Neural progenitor cell (in vitro differentiated cells): ENCODE results near the gene SEMA4D. TPM values are rescaled to one million over a fixed set of nuclear protein-coding genes. Genes with fewer than 3 reads are reported as not detected.

ENCODE experiments used
- DNase-seq: peaks from one replicate; pipeline ENCODE4 v3.0.0-alpha.2; 2016; ENCODE audit warnings: low spot score
- H2AFZ ChIP-seq: fragments of 200-600 bp; sonication (generic); replicated peaks from 2 replicates; pipeline ENCODE4 v1.6.1; 2016; ENCODE audit warnings: antibody characterized with exemption
- H3F3A ChIP-seq: fragments of 200-600 bp; sonication (generic); 2 replicates; pipeline ENCODE4 v1.6.1; 2016; ENCODE audit warnings: antibody characterized with exemption, low read depth
- H3K27ac ChIP-seq: fragments of 200-600 bp; sonication (generic); 2 replicates; pipeline ENCODE4 v1.5.1; 2016; ENCODE audit warnings: mild to moderate bottlenecking
- H3K27me3 ChIP-seq: fragments of 200-600 bp; sonication (generic); 2 replicates; pipeline ENCODE4 v1.6.1; 2016; ENCODE audit warnings: mild to moderate bottlenecking, moderate library complexity
- H3K36me3 ChIP-seq: fragments of 200-600 bp; sonication (generic); 2 replicates; pipeline ENCODE4 v1.5.1; 2016
- H3K4me1 ChIP-seq: fragments of 200-600 bp; sonication (generic); 2 replicates; pipeline ENCODE4 v1.6.1; 2016; ENCODE audit warnings: mixed run types
- H3K4me2 ChIP-seq: fragments of 200-600 bp; sonication (generic); 2 replicates; pipeline ENCODE4 v1.6.1; 2016
- H3K4me3 ChIP-seq: fragments of 200-600 bp; sonication (generic); 2 replicates; pipeline ENCODE4 v1.5.1; 2016
- H3K79me2 ChIP-seq: fragments of 200-600 bp; sonication (generic); 2 replicates; pipeline ENCODE4 v1.6.1; 2016; ENCODE audit warnings: low read depth
- H3K9ac ChIP-seq: fragments of 200-600 bp; sonication (generic); 2 replicates; pipeline ENCODE4 v1.6.1; 2016
- H3K9me3 ChIP-seq: fragments of 200-600 bp; sonication (generic); 2 replicates; pipeline ENCODE4 v1.5.1; 2016; ENCODE audit warnings: low read depth
- H4K20me1 ChIP-seq: fragments of 200-600 bp; sonication (generic); 2 replicates; pipeline ENCODE4 v1.6.1; 2016; ENCODE audit warnings: low read depth
- H3K27ac Mint-ChIP-seq: 3 replicates; pipeline ENCODE4 v1.8.0; 2021; ENCODE audit warnings: mixed read lengths
- H3K27me3 Mint-ChIP-seq: 2 replicates; pipeline ENCODE4 v1.8.0; 2022; ENCODE audit warnings: low read depth, mild to moderate bottlenecking, inconsistent platforms, moderate library complexity, mixed read lengths; ENCODE audit not compliant: insufficient read depth
- H3K36me3 Mint-ChIP-seq: 3 replicates; pipeline ENCODE4 v1.8.0; 2021; ENCODE audit warnings: mixed read lengths
- H3K4me1 Mint-ChIP-seq: 3 replicates; pipeline ENCODE4 v1.8.0; 2021; ENCODE audit warnings: mixed read lengths
- H3K4me3 Mint-ChIP-seq: 3 replicates; pipeline ENCODE4 v1.8.0; 2021; ENCODE audit warnings: mild to moderate bottlenecking, moderate library complexity, mixed read lengths
- H3K9me3 Mint-ChIP-seq: 3 replicates; pipeline ENCODE4 v1.8.0; 2020; ENCODE audit warnings: mixed read lengths
- EZH2 ChIP-seq: fragments of 200-600 bp; sonication (generic); IDR thresholded peaks from 2 replicates; pipeline ENCODE4 v1.6.1; 2017; ENCODE audit warnings: antibody characterized with exemption, mild to moderate bottlenecking, moderate library complexity
- EZH2phosphoT487 ChIP-seq: fragments of 200-600 bp; sonication (generic); IDR thresholded peaks from 2 replicates; pipeline ENCODE4 v1.6.1; 2017; ENCODE audit warnings: antibody characterized with exemption
- total RNA-seq: library from RNA; depleted of rRNA; stranded (reverse); fragments of >200 nt; gene quantifications from 2 replicates; pipeline ENCODE4 v1.2.3, GENCODE V29; 2015; ENCODE audit warnings: low replicate concordance
- TF ChIP-seq, protein P1 (sequence below): fragments of 200-600 bp; sonication (generic); IDR thresholded peaks from 2 replicates; pipeline ENCODE4 v1.5.1; 2017; ENCODE audit warnings: antibody characterized with exemption, mild to moderate bottlenecking

Gene SEMA4D
- total RNA-seq, 1 donor from 2014 or later, result 19.1 TPM

- Histone ChIP-seq H3K27ac (no peak overlapping the region), H3K9me3 (no peaks in the 10 kb centered on the region), H3K36me3 (peaks cover 4% of the 10 kb centered on the region), H3K4me2 (no peak overlapping the region), H3K9ac (no peak overlapping the region), H2AFZ (no peak overlapping the region), H3K4me1 (no peaks in the 10 kb centered on the region), H3K79me2 (no peaks in the 10 kb centered on the region), H4K20me1 (peaks cover 15% of the 10 kb centered on the region), H3K4me3 (no peak overlapping the region), H3F3A (no peaks in the 10 kb centered on the region), H3K27me3 (no peaks in the 10 kb centered on the region)
- Mint-ChIP-seq H3K4me3 (no peak overlapping the region), H3K9me3 (no peaks in the 10 kb centered on the region), H3K27me3 (peaks cover 2% of the 10 kb centered on the region), H3K4me1 (no peaks in the 10 kb centered on the region), H3K36me3 (peaks cover 65% of the 10 kb centered on the region), H3K27ac (no peak overlapping the region)
- TF ChIP-seq EZH2 (no peak), EZH2phosphoT487 (no peak)
- TF ChIP-seq, protein P1, sequence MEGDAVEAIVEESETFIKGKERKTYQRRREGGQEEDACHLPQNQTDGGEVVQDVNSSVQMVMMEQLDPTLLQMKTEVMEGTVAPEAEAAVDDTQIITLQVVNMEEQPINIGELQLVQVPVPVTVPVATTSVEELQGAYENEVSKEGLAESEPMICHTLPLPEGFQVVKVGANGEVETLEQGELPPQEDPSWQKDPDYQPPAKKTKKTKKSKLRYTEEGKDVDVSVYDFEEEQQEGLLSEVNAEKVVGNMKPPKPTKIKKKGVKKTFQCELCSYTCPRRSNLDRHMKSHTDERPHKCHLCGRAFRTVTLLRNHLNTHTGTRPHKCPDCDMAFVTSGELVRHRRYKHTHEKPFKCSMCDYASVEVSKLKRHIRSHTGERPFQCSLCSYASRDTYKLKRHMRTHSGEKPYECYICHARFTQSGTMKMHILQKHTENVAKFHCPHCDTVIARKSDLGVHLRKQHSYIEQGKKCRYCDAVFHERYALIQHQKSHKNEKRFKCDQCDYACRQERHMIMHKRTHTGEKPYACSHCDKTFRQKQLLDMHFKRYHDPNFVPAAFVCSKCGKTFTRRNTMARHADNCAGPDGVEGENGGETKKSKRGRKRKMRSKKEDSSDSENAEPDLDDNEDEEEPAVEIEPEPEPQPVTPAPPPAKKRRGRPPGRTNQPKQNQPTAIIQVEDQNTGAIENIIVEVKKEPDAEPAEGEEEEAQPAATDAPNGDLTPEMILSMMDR, result no peak
- DNase-seq, result no peak
Measured at GRCh38 chr9:89349607-89350006, 148.3 kb downstream of the SEMA4D start.

DNA sequence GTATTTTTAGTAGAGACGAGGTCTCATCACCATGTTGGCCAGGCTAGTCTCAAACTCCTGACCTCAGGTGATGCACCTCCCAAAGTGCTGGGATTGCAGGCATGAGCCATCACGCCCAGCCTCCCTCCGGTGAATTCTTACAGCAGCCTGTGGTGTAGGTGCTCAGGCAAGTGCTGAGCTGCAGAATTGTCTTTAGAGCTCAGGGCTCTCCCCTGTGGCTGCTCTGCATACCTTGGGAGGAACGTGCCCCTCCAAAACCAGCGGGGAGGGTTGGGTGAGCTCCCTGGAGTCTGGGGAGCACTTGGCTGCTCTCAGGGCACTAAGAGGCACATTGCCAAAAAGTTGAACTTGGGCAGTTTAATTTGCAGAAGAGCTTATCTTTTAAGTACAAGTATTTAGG lies 150.3 kb downstream of the SEMA4D start:
- peaks cover 3% of the 10 kb centered on the region for H3K36me3 ChIP-seq
- no peak for DNase-seq
- H3F3A ChIP-seq, result no peaks in the 10 kb centered on the region
- no peaks in the 10 kb centered on the region for H3K4me1 Mint-ChIP-seq
- H2AFZ ChIP-seq, result no peak overlapping the region
- peaks cover 7% of the 10 kb centered on the region for H3K79me2 ChIP-seq
- H3K36me3 Mint-ChIP-seq, result peaks cover 78% of the 10 kb centered on the region
- H3K4me1 ChIP-seq, result no peaks in the 10 kb centered on the region
- H3K4me3 Mint-ChIP-seq, result no peak overlapping the region
- no peak overlapping the region for H3K27ac ChIP-seq
- no peak overlapping the region for H3K4me2 ChIP-seq
- H3K4me3 ChIP-seq, result no peak overlapping the region
- no peaks in the 10 kb centered on the region for H3K9me3 Mint-ChIP-seq
- no peak overlapping the region for H3K9ac ChIP-seq
- peaks cover 9% of the 10 kb centered on the region for H4K20me1 ChIP-seq
- no peak overlapping the region for H3K27ac Mint-ChIP-seq
- H3K27me3 ChIP-seq, result no peaks in the 10 kb centered on the region
- TF ChIP-seq, protein P1, result no peak
- no peak for TF ChIP-seq EZH2phosphoT487
- no peak for TF ChIP-seq EZH2
- no peaks in the 10 kb centered on the region for H3K9me3 ChIP-seq
- peaks cover 4% of the 10 kb centered on the region for H3K27me3 Mint-ChIP-seq

GRCh38 chr9:89346696-89347095 lies 151.2 kb downstream of the SEMA4D start:
- Histone ChIP-seq H3K4me1 (no peaks in the 10 kb centered on the region), H3K9me3 (no peaks in the 10 kb centered on the region), H3K36me3 (peaks cover 4% of the 10 kb centered on the region), H2AFZ (no peak overlapping the region), H3K4me3 (no peak overlapping the region), H4K20me1 (peaks cover 9% of the 10 kb centered on the region), H3K27me3 (no peaks in the 10 kb centered on the region), H3K79me2 (peaks cover 7% of the 10 kb centered on the region), H3K9ac (no peak overlapping the region), H3K27ac (no peak overlapping the region), H3K4me2 (no peak overlapping the region), H3F3A (no peaks in the 10 kb centered on the region)
- DNase-seq, result no peak
- no peaks in the 10 kb centered on the region for H3K9me3 Mint-ChIP-seq
- no peak overlapping the region for H3K27ac Mint-ChIP-seq
- peaks cover 84% of the 10 kb centered on the region for H3K36me3 Mint-ChIP-seq
- TF ChIP-seq EZH2 (no peak), EZH2phosphoT487 (no peak)
- TF ChIP-seq, protein P1, result no peak
- no peaks in the 10 kb centered on the region for H3K4me1 Mint-ChIP-seq
- peaks cover 6% of the 10 kb centered on the region for H3K27me3 Mint-ChIP-seq
- no peak overlapping the region for H3K4me3 Mint-ChIP-seq
